Fibroblast of lung (primary cell): ENCODE data around the gene WNT6.
A peak's percentile ranks its signal among the peaks of the same experiment; 100 is the strongest.

ENCODE experiments used
- EZH2 ChIP-seq: IDR thresholded peaks from 2 replicates; pipeline ENCODE4 v1.5.1; 2012; ENCODE audit warnings: low read length, control low read depth, mild to moderate bottlenecking; ENCODE audit errors: missing control alignments
- TF ChIP-seq, protein P1 (sequence below), 2 donors: IDR thresholded peaks in 1 of 2; conservative IDR thresholded peaks in 1 of 2; 1 replicate in 1 of 2; 2 replicates in 1 of 2; pipeline ENCODE4 v1.5.1; 2011 to 2012; ENCODE audit warnings: low read length in 2 of 2, control low read depth in 1 of 2, inconsistent platforms in 1 of 2, low read depth in 1 of 2, mild to moderate bottlenecking in 1 of 2

DNA sequence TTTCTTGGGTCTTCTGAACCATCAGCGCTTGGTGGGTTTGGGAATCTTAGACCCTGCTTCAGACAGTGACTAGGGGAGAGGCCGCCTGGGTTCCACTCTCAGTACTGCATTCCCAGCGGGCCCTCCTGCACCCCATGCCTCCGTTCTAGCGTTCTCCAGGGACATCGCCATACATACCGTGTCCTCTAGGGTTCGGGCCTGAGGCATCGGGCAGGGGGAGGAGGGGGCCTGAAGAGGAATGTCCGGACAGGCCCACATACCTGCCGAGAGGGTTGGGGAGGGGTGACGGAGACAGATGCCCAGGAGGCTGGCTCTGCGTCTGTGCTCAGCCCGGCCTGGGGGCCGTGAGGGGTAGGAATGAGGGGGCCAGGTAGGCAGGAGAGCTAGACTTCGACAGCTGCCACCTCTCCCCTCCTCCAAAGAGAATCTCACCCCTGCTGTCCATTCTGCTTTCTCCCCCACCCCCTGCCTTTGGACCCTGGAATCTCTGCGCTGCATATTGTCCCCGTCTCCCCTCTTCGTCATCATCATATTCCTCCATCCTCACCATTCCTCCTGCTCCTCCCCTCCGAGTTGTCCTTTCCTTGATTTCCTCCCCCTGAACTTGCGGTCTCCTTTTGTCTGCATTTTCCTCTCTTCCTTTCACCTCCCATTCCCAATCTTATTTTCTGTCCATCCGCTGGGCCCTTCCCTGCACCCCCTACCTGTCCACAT lies 13.2 kb downstream of the WNT6 start:
- peak; percentile 90 for TF ChIP-seq EZH2
- TF ChIP-seq, protein P1, sequence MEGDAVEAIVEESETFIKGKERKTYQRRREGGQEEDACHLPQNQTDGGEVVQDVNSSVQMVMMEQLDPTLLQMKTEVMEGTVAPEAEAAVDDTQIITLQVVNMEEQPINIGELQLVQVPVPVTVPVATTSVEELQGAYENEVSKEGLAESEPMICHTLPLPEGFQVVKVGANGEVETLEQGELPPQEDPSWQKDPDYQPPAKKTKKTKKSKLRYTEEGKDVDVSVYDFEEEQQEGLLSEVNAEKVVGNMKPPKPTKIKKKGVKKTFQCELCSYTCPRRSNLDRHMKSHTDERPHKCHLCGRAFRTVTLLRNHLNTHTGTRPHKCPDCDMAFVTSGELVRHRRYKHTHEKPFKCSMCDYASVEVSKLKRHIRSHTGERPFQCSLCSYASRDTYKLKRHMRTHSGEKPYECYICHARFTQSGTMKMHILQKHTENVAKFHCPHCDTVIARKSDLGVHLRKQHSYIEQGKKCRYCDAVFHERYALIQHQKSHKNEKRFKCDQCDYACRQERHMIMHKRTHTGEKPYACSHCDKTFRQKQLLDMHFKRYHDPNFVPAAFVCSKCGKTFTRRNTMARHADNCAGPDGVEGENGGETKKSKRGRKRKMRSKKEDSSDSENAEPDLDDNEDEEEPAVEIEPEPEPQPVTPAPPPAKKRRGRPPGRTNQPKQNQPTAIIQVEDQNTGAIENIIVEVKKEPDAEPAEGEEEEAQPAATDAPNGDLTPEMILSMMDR (conservative IDR thresholded peaks at IDR 0.05 in 1 of 2, IDR thresholded peaks at IDR 0.05 in 1 of 2; ENCODE audit: low read depth in 1 of 2, low read length in 2 of 2): no peak
